Measurements from ENCODE around the gene PNPLA7. TPM values are rescaled to one million over a fixed set of nuclear protein-coding genes. Genes with fewer than 3 reads are reported as not detected.
"Not testable (repeated sequence)": the region's sequence is repeated elsewhere in the genome, so short reads cannot be mapped to it uniquely, and the experiment has no call there.

PNPLA7 gene
- total and polyA plus RNA-seq, 9 donors: 2.2 to 29.3 (median 13.0) TPM

GRCh38 chr9:137552022-137552768 lies 2.0 kb upstream of the PNPLA7 start:
- peak in 1 of 5 donors; percentile 42 for DNase-seq
- WGBS, 3 donors: 3 to 8% (median 4%) methylated on average over 42 to 58 of the region's 58 CpGs
- intact Hi-C loops (cut with DNase I): no loop called here
- peaks cover 13% of the 10 kb centered on the region for H3K4me1 ChIP-seq (ENCODE audit: insufficient read depth)
- TF ChIP-seq CTCF (IDR thresholded peaks at IDR 0.05) (no peak), EP300 (IDR thresholded peaks at IDR 0.05) (no peak), POLR2A (IDR thresholded peaks at IDR 0.05) (no peak)
- peak overlapping the region; percentile 61 for H3K4me3 ChIP-seq
- no peaks in the 10 kb centered on the region for H3K36me3 ChIP-seq
- no peaks in the 10 kb centered on the region for H3K27me3 ChIP-seq
- H3K9me3 ChIP-seq: no peaks in the 10 kb centered on the region
- peak overlapping the region; percentile 33 to 84 for H3K27ac ChIP-seq

- H3K9me3 ChIP-seq: no peaks in the 10 kb centered on the region
- peak within 1 kb of the TSS; percentile 75 for H3K4me3 ChIP-seq
- no peaks in the 10 kb centered on the region for H3K36me3 ChIP-seq
- intact Hi-C loops (cut with DNase I): no loop called here
- TF ChIP-seq EP300 (IDR thresholded peaks at IDR 0.05): no peak
- peak; percentile 67 for TF ChIP-seq POLR2A (IDR thresholded peaks at IDR 0.05)
- TF ChIP-seq CTCF (IDR thresholded peaks at IDR 0.05): peak; percentile 31 to 76 (median 63)
- H3K27ac ChIP-seq: peak within 1 kb of the TSS; percentile 74 to 84
- H3K4me1 ChIP-seq (ENCODE audit: insufficient read depth): peaks cover 13% of the 10 kb centered on the region
- peak; percentile 83 to 95 (median 92) for DNase-seq
- 0% methylated on average over 26 to 94 of the region's 106 CpGs for WGBS, 3 donors
- H3K27me3 ChIP-seq: no peaks in the 10 kb centered on the region
Observed at GRCh38 chr9:137551264-137552021, 1.2 kb upstream of the PNPLA7 start, which contains the start of gene MRPL41. MRPL41 (plus strand) TSS chr9:137551879; CDS start chr9:137552082, 203 bp downstream.

GRCh38 chr9:137550958-137551263 lies 709 bp upstream of the PNPLA7 start:
- WGBS, 3 donors: 0 to 1% (median 0%) methylated on average over 11 to 17 of the region's 17 CpGs
- H3K27me3 ChIP-seq; intact Hi-C loops (cut with DNase I); H3K36me3 ChIP-seq; H3K9me3 ChIP-seq; DNase-seq: not testable (repeated sequence)
- H3K4me1 ChIP-seq (ENCODE audit: insufficient read depth): peaks cover 13% of the 10 kb centered on the region
- peak overlapping the region; percentile 74 to 76 for H3K27ac ChIP-seq
- peak overlapping the region; percentile 75 for H3K4me3 ChIP-seq

- Histone ChIP-seq H3K4me1 (ENCODE audit: insufficient read depth) (peaks cover 13% of the 10 kb centered on the region), H3K4me3 (no peak overlapping the region), H3K36me3 (no peaks in the 10 kb centered on the region), H3K27me3 (no peaks in the 10 kb centered on the region), H3K9me3 (no peaks in the 10 kb centered on the region), H3K27ac (peak overlapping the region in 1 of 2 donors; percentile 7)
- no peak for TF ChIP-seq POLR2A (IDR thresholded peaks at IDR 0.05)
- no peak for TF ChIP-seq EP300 (IDR thresholded peaks at IDR 0.05)
- no peak for TF ChIP-seq CTCF (IDR thresholded peaks at IDR 0.05)
- intact Hi-C loops (cut with DNase I): no loop called here
- no peak for DNase-seq
- WGBS, 3 donors: 55 to 80% (median 74%) methylated on average over 23 of the region's 23 CpGs
Observed at GRCh38 chr9:137547687-137548543, 2.3 kb downstream of the PNPLA7 start.
